Measurements from ENCODE around the gene KRT71.

DNA sequence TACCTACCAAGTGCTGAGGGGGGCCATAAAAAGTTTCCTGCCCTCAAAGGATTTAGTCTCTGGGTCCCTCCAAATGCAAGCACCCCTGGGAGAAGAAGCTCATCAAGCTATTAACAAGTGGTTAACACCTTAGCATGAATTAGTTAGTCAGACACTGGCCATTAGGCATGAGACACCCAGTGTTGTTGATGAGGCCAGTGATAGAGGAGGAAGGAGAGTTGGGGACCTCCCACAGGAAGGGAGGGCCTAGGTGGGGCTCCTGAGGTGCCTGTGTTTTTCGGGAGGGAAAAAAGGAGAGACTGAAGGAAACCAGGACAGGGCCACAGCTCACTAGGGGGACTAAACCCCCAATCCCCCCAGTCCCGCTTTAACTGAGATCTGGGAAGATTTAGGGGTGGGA is 4.5 kb upstream of the KRT71 start:
- TF ChIP-seq, protein P1, sequence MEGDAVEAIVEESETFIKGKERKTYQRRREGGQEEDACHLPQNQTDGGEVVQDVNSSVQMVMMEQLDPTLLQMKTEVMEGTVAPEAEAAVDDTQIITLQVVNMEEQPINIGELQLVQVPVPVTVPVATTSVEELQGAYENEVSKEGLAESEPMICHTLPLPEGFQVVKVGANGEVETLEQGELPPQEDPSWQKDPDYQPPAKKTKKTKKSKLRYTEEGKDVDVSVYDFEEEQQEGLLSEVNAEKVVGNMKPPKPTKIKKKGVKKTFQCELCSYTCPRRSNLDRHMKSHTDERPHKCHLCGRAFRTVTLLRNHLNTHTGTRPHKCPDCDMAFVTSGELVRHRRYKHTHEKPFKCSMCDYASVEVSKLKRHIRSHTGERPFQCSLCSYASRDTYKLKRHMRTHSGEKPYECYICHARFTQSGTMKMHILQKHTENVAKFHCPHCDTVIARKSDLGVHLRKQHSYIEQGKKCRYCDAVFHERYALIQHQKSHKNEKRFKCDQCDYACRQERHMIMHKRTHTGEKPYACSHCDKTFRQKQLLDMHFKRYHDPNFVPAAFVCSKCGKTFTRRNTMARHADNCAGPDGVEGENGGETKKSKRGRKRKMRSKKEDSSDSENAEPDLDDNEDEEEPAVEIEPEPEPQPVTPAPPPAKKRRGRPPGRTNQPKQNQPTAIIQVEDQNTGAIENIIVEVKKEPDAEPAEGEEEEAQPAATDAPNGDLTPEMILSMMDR (IDR thresholded peaks at IDR 0.05), result no peak
- TF ChIP-seq SIN3A (IDR thresholded peaks at IDR 0.05; ENCODE audit: borderline replicate concordance, insufficient read depth, low read depth, low read length) (no peak), POLR2AphosphoS5 (IDR thresholded peaks at IDR 0.05; ENCODE audit: low read depth, low read length) (no peak), TCF7L2 (IDR thresholded peaks at IDR 0.05; ENCODE audit: low read depth, low read length) (no peak)
- TF ChIP-seq, protein P2, sequence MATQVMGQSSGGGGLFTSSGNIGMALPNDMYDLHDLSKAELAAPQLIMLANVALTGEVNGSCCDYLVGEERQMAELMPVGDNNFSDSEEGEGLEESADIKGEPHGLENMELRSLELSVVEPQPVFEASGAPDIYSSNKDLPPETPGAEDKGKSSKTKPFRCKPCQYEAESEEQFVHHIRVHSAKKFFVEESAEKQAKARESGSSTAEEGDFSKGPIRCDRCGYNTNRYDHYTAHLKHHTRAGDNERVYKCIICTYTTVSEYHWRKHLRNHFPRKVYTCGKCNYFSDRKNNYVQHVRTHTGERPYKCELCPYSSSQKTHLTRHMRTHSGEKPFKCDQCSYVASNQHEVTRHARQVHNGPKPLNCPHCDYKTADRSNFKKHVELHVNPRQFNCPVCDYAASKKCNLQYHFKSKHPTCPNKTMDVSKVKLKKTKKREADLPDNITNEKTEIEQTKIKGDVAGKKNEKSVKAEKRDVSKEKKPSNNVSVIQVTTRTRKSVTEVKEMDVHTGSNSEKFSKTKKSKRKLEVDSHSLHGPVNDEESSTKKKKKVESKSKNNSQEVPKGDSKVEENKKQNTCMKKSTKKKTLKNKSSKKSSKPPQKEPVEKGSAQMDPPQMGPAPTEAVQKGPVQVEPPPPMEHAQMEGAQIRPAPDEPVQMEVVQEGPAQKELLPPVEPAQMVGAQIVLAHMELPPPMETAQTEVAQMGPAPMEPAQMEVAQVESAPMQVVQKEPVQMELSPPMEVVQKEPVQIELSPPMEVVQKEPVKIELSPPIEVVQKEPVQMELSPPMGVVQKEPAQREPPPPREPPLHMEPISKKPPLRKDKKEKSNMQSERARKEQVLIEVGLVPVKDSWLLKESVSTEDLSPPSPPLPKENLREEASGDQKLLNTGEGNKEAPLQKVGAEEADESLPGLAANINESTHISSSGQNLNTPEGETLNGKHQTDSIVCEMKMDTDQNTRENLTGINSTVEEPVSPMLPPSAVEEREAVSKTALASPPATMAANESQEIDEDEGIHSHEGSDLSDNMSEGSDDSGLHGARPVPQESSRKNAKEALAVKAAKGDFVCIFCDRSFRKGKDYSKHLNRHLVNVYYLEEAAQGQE (IDR thresholded peaks at IDR 0.05; ENCODE audit: insufficient read depth in 1 of 2, low read depth in 2 of 2, low read length in 1 of 2), result no peak

Data from Panc1 (cell line).